Measurements from ENCODE around the gene SMIM28.
"Not testable (repeated sequence)": the region's sequence is repeated elsewhere in the genome, so short reads cannot be mapped to it uniquely, and the experiment has no call there.

Gene SMIM28

GRCh38 chr6:138410048-138410735, 32.5 kb downstream of the SMIM28 start:
- DNase-seq: no peak

GRCh38 chr6:138410972-138411880, 33.5 kb downstream of the SMIM28 start:
- DNase-seq: no peak

GRCh38 chr6:138415125-138415524, 37.4 kb downstream of the SMIM28 start:
- no peak for DNase-seq

- DNase-seq: no peak
Measured at GRCh38 chr6:138416206-138416605, 38.5 kb downstream of the SMIM28 start.

GRCh38 chr6:138417493-138418117, 39.9 kb downstream of the SMIM28 start:
- no peak for DNase-seq

- DNase-seq: no peak
Measured at GRCh38 chr6:138418118-138418742, 40.5 kb downstream of the SMIM28 start.

GRCh38 chr6:138419766-138420165, 42.1 kb downstream of the SMIM28 start:
- DNase-seq: no peak

- no peak for DNase-seq
Measured at GRCh38 chr6:138420356-138420755, 42.7 kb downstream of the SMIM28 start.

- no peak for DNase-seq
Measured at GRCh38 chr6:138421089-138421488, 43.4 kb downstream of the SMIM28 start.

GRCh38 chr6:138421608-138422007, 43.9 kb downstream of the SMIM28 start:
- no peak for DNase-seq

GRCh38 chr6:138422861-138423260, 45.2 kb downstream of the SMIM28 start:
- no peak for DNase-seq

- no peak for DNase-seq
Measured at GRCh38 chr6:138424004-138424904, 46.5 kb downstream of the SMIM28 start.

GRCh38 chr6:138425256-138425655, 47.6 kb downstream of the SMIM28 start:
- not testable (repeated sequence) for DNase-seq

GRCh38 chr6:138426500-138427123, 48.9 kb downstream of the SMIM28 start:
- no peak for DNase-seq

GRCh38 chr6:138427701-138428100, 50.0 kb downstream of the SMIM28 start:
- DNase-seq: no peak

GRCh38 chr6:138428944-138429598, 51.4 kb downstream of the SMIM28 start:
- peak; percentile 18 for DNase-seq

- no peak for DNase-seq
Measured at GRCh38 chr6:138429761-138430160, 52.1 kb downstream of the SMIM28 start.

- DNase-seq: no peak
Measured at GRCh38 chr6:138430361-138431145, 52.8 kb downstream of the SMIM28 start.

- no peak for DNase-seq
Measured at GRCh38 chr6:138431256-138432062, 53.8 kb downstream of the SMIM28 start.

- no peak for DNase-seq
Measured at GRCh38 chr6:138432063-138432356, 54.3 kb downstream of the SMIM28 start.

Measured in COR-L47 (cell line).